ENCODE data around the gene MYBPH. TPM values are rescaled to one million over a fixed set of nuclear protein-coding genes. Genes with fewer than 3 reads are reported as not detected.

The MYBPH gene
- total RNA-seq, 1 experiment from 2014 or later: not detected

DNA sequence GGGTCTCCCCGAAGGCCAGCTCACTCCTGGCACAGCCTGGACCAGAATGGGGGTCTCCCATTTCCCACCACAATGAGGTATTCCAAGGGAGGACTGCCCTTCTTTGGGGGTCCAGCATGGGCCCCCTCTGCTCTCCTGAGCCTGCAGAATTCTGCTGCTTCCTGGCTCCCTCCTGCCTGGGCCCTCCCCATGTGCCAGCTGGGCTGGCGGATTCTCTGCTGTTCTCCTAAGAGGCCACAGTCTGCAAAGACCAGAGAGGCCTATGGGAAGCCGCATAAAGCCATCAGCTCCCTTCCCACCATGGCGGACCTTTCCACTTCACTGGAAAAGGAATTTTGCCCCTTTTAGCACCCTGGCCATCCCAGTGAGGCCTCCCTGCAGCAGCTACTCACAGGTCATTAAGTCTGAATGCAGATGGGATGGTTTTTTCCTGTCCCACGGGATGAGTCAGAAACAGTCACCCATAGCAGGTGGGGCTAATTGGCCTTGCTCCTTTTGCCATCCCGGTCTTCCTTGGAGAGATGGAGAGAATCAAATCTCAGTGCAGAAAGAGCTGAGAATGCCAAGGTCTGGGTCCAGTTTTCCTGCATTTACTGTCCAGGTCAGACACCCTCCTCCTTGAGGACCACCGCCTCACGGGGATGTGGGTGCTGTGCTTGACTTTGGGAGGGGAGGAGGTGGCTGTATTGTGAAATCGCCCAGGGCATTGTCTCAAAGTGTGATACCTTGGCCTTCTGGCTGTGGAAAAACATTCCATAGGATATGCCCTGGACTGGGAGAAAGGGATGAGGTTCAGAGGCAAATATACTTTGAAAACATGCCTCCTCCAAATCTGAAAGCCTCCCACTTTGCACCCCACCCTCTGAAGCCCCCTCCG lies 23.2 kb downstream of the MYBPH start:
- H3K23ac ChIP-seq (ENCODE audit: insufficient read length, low read depth, low read length): no peak overlapping the region
- H3K14ac ChIP-seq (ENCODE audit: insufficient read depth, low read length): no peak overlapping the region
- no peak overlapping the region for H4K5ac ChIP-seq (ENCODE audit: insufficient read length, low read depth, low read length)
- H2BK5ac ChIP-seq (ENCODE audit: insufficient read length, low read length): no peak overlapping the region
- no peak overlapping the region for H3K18ac ChIP-seq (ENCODE audit: insufficient read length, low read depth, low read length)
- Mint-ChIP-seq H3K4me1 (peaks cover 70 to 86% of the 10 kb centered on the region in 2 experiments), H3K4me3 (no peak overlapping the region; a peak in 1 of 5 replicates), H3K9me3 (no peaks in the 10 kb centered on the region; a peak in 1 of 5 replicates), H3K27ac (peak overlapping the region in 2 of 3 experiments; percentile 22 to 82; a peak in 3 of 7 replicates), H3K27me3 (ENCODE audit: low read depth) (no peaks in the 10 kb centered on the region; the same call in 1 of the 2 replicates), H3K36me3 (ENCODE audit: insufficient read depth in 1 of 3, low read depth in 3 of 3) (no peaks in the 10 kb centered on the region)
- H2AK5ac ChIP-seq (ENCODE audit: insufficient read length, low read length): no peak overlapping the region
- no peak overlapping the region for H2AFZ ChIP-seq (ENCODE audit: low read length)
- no peak overlapping the region for H2BK12ac ChIP-seq (ENCODE audit: insufficient read length, low read depth, low read length)
- no peak overlapping the region for H3K27ac ChIP-seq (ENCODE audit: insufficient read length, low read depth, low read length)
- H4K91ac ChIP-seq (ENCODE audit: insufficient read length, low read depth, low read length): no peak overlapping the region
- TF ChIP-seq, protein P1, sequence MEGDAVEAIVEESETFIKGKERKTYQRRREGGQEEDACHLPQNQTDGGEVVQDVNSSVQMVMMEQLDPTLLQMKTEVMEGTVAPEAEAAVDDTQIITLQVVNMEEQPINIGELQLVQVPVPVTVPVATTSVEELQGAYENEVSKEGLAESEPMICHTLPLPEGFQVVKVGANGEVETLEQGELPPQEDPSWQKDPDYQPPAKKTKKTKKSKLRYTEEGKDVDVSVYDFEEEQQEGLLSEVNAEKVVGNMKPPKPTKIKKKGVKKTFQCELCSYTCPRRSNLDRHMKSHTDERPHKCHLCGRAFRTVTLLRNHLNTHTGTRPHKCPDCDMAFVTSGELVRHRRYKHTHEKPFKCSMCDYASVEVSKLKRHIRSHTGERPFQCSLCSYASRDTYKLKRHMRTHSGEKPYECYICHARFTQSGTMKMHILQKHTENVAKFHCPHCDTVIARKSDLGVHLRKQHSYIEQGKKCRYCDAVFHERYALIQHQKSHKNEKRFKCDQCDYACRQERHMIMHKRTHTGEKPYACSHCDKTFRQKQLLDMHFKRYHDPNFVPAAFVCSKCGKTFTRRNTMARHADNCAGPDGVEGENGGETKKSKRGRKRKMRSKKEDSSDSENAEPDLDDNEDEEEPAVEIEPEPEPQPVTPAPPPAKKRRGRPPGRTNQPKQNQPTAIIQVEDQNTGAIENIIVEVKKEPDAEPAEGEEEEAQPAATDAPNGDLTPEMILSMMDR (conservative IDR thresholded peaks at IDR 0.05): no peak
- H3K4me1 ChIP-seq (ENCODE audit: insufficient read depth, low read length): peaks cover 14% of the 10 kb centered on the region
- no peaks in the 10 kb centered on the region for H3K27me3 ChIP-seq (ENCODE audit: insufficient read depth, low read length)
- H3K23me2 ChIP-seq (ENCODE audit: insufficient read length, low read depth, low read length, poor library complexity, severe bottlenecking): no peaks in the 10 kb centered on the region
- no peak overlapping the region for H2BK120ac ChIP-seq (ENCODE audit: low read depth, low read length, poor library complexity, severe bottlenecking)
- H4K8ac ChIP-seq (replicated peaks; ENCODE audit: insufficient read length, low read depth, low read length): no peak overlapping the region
- no peak overlapping the region for H3K9ac ChIP-seq (ENCODE audit: extremely low read depth, insufficient read length, low read length)
- H3K79me2 ChIP-seq (ENCODE audit: insufficient read depth, low read length): no peaks in the 10 kb centered on the region
- no peak overlapping the region for H2BK20ac ChIP-seq (ENCODE audit: low read depth, low read length, poor library complexity, severe bottlenecking)
- no peak overlapping the region for H3K56ac ChIP-seq (ENCODE audit: insufficient read length, low read depth, low read length)
- H3K79me1 ChIP-seq (ENCODE audit: insufficient read depth, low read depth, low read length, poor library complexity, severe bottlenecking): no peaks in the 10 kb centered on the region
- H3K4ac ChIP-seq (ENCODE audit: low read depth, low read length): no peak overlapping the region
- no peaks in the 10 kb centered on the region for H4K20me1 ChIP-seq (ENCODE audit: control insufficient read depth, insufficient read depth, insufficient read length)
- H3T11ph ChIP-seq (ENCODE audit: low read length): no peak overlapping the region
- H3K4me2 ChIP-seq (ENCODE audit: insufficient read depth, insufficient read length, low read length): no peak overlapping the region
- WGBS (ENCODE audit: extremely low coverage, insufficient read length, low lambda C conversion rate): no CpG with 5 or more reads among the region's 10 CpGs
- peak; percentile 60 for DNase-seq
- H2BK15ac ChIP-seq (ENCODE audit: low read depth, low read length): no peak overlapping the region
- H3K9me3 ChIP-seq (ENCODE audit: control insufficient read depth, low read depth, low read length): no peaks in the 10 kb centered on the region

Data from H9 (cell line).